GM10248 (cell line): ENCODE results near the gene SLC35F5.

Source experiments
- CTCF ChIA-PET: fragments of 300-600 bp; sonication (Branson Sonifier 250); formaldehyde crosslinking; extraction: SDS; loops from one replicate; lab custom pipeline; 2021; ENCODE audit warnings: antibody characterized with exemption; lab: Yijun Ruan, JAX
- POLR2A ChIA-PET: fragments of 350-650 bp; sonication (Branson Sonifier 250); formaldehyde crosslinking; extraction: SDS; loops from one replicate; lab custom pipeline; 2020; ENCODE audit warnings: antibody characterized with exemption; lab: Yijun Ruan, JAX
- DNase-seq: peaks from one replicate; pipeline ENCODE4 v3.0.0; 2012; ENCODE audit errors: extremely low spot score
- CTCF ChIP-seq: IDR thresholded peaks from 2 replicates; pipeline ENCODE4 v1.5.1; 2012; ENCODE audit warnings: mild to moderate bottlenecking, low read depth; ENCODE audit errors: extremely low read depth, missing control alignments, control extremely low read depth

The SLC35F5 gene

GRCh38 chr2:113770929-113771328 is 14.5 kb upstream of the SLC35F5 start:
- no peak for DNase-seq
- POLR2A ChIA-PET = interaction anchor here (0.7 kb wide), 1 partner anchor 116 kb away, joined by 8 read pairs; no protein-coding TSS in a partner anchor
- no peak for TF ChIP-seq CTCF
- CTCF ChIA-PET = interaction anchor here (1.0 kb wide), 1 partner anchor 13 kb away, joined by 3 read pairs; no protein-coding TSS in a partner anchor

- TF ChIP-seq CTCF = no peak
- ChIA-PET POLR2A (no interaction called here), CTCF (interaction anchor here (0.8 to 1.0 kb wide), 3 partner anchors 10 to 19 kb away, joined by 3 read pairs; no protein-coding TSS in a partner anchor)
- DNase-seq = no peak
Measured at GRCh38 chr2:113769555-113769954, 13.1 kb upstream of the SLC35F5 start.

GRCh38 chr2:113768770-113769169 is 12.3 kb upstream of the SLC35F5 start:
- POLR2A ChIA-PET = no interaction called here
- no peak for TF ChIP-seq CTCF
- CTCF ChIA-PET = interaction anchor here (0.8 to 1.0 kb wide), 2 partner anchors 9 to 19 kb away, joined by 3 read pairs; no protein-coding TSS in a partner anchor
- no peak for DNase-seq

GRCh38 chr2:113767811-113768460 is 11.5 kb upstream of the SLC35F5 start:
- no peak for TF ChIP-seq CTCF
- CTCF ChIA-PET = no interaction called here
- no peak for DNase-seq
- POLR2A ChIA-PET = no interaction called here

GRCh38 chr2:113765276-113765675 is 8.8 kb upstream of the SLC35F5 start:
- ChIA-PET CTCF (no interaction called here), POLR2A (no interaction called here)
- TF ChIP-seq CTCF = no peak
- DNase-seq = no peak

GRCh38 chr2:113762377-113763118 is 6.1 kb upstream of the SLC35F5 start:
- ChIA-PET CTCF (no interaction called here), POLR2A (no interaction called here)
- TF ChIP-seq CTCF = no peak
- no peak for DNase-seq
